Mesothelial cell of epicardium (in vitro differentiated cells): Measurements from ENCODE around the gene ILF2. TPM values are rescaled to one million over a fixed set of nuclear protein-coding genes. Genes with fewer than 3 reads are reported as not detected.

Experiments
- DNase-seq, 2 experiments: peaks; one replicate each; pipeline ENCODE4 v3.0.0; 2021; ENCODE audit warnings: low spot score in 2 of 2; ENCODE audit not compliant: unreplicated experiment in 2 of 2
- H3K27ac Mint-ChIP-seq: 2 replicates; pipeline ENCODE4 v1.8.0; 2021; ENCODE audit warnings: mixed read lengths
- H3K27me3 Mint-ChIP-seq: 2 replicates; pipeline ENCODE4 v1.8.0; 2021; ENCODE audit warnings: low read depth, mixed read lengths
- H3K36me3 Mint-ChIP-seq: 2 replicates; pipeline ENCODE4 v1.8.0; 2021; ENCODE audit warnings: mixed read lengths
- H3K4me1 Mint-ChIP-seq: 2 replicates; pipeline ENCODE4 v1.8.0; 2021; ENCODE audit warnings: mixed read lengths
- H3K4me3 Mint-ChIP-seq: 2 replicates; pipeline ENCODE4 v1.8.0; 2021; ENCODE audit warnings: mild to moderate bottlenecking, moderate library complexity, mixed read lengths
- H3K9me3 Mint-ChIP-seq: 2 replicates; pipeline ENCODE4 v1.8.0; 2021; ENCODE audit warnings: mixed read lengths
- CTCF ChIP-seq: fragments of 200-600 bp; sonication (generic); IDR thresholded peaks from one replicate; pipeline ENCODE4 v1.5.0; 2021; ENCODE audit warnings: antibody characterized with exemption; ENCODE audit not compliant: unreplicated experiment
- total RNA-seq: library from RNA; stranded (reverse); gene quantifications from 3 replicates; pipeline ENCODE4 v1.2.1, GENCODE V29; 2021

ILF2 gene
- total RNA-seq, 1 donor from 2014 or later, result 204 TPM

- Mint-ChIP-seq H3K36me3 (peaks cover 29% of the 10 kb centered on the region), H3K4me1 (peaks cover 16% of the 10 kb centered on the region), H3K27ac (no peak overlapping the region), H3K4me3 (peak overlapping the region; percentile 65), H3K27me3 (no peaks in the 10 kb centered on the region), H3K9me3 (no peaks in the 10 kb centered on the region)
- no peak for TF ChIP-seq CTCF
- no peak for DNase-seq
These were observed 34.5 kb downstream of the ILF2 start for GRCh38 chr1:153636312-153636711.

- Mint-ChIP-seq H3K36me3 (peaks cover 25% of the 10 kb centered on the region), H3K27ac (peak overlapping the region; percentile 78), H3K27me3 (no peaks in the 10 kb centered on the region), H3K4me3 (peak overlapping the region; percentile 65), H3K4me1 (peaks cover 16% of the 10 kb centered on the region), H3K9me3 (no peaks in the 10 kb centered on the region)
- no peak for TF ChIP-seq CTCF
- no peak for DNase-seq
These were observed 34.9 kb downstream of the ILF2 start for GRCh38 chr1:153635872-153636271.

- Mint-ChIP-seq H3K4me1 (peaks cover 21% of the 10 kb centered on the region), H3K9me3 (no peaks in the 10 kb centered on the region), H3K27me3 (no peaks in the 10 kb centered on the region), H3K4me3 (peak within 1 kb of the TSS; percentile 87), H3K36me3 (peaks cover 25% of the 10 kb centered on the region), H3K27ac (peak within 1 kb of the TSS; percentile 100)
- TF ChIP-seq CTCF, result no peak
- DNase-seq, result peak; percentile 89 to 94
These were observed 36.8 kb downstream of the ILF2 start, which contains the start of gene CHTOP for GRCh38 chr1:153633754-153634665. Gene CHTOP (plus strand): TSS chr1:153634066. CDS start chr1:153636589, 2,523 bp downstream.

DNA sequence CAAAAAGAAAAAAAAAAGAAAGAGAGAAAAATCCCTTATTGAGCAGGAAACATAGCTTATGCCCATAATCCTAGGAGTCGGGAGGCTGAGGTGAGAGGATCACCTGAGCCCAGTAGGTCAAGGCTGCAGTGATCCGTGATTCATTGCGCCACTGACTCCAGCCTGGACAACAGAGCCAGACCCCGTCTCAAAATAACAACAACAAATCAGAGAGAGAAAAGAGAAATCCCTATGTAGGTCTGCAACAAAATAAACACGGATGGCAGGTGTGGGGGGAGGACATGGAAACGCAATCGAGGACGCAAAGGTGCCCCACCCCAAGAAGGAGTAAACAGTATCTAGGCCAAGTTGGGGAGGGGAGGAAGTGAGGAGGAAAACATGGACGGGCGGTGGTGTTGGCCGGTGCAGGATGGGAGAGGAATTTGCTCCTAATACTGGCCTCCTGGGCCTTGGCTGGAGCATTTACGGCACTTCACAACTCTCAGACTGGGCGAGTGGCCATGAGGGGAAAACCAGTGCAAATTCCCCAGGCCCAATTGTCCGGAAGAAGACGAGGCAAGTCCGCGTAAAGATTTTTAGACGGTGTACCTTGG lies 37.5 kb downstream of the ILF2 start:
- H3K4me1 Mint-ChIP-seq, result peaks cover 21% of the 10 kb centered on the region
- no peak for TF ChIP-seq CTCF
- H3K27me3 Mint-ChIP-seq, result no peaks in the 10 kb centered on the region
- no peak for DNase-seq
- H3K36me3 Mint-ChIP-seq, result peaks cover 21% of the 10 kb centered on the region
- peak overlapping the region; percentile 87 for H3K4me3 Mint-ChIP-seq
- H3K27ac Mint-ChIP-seq, result peak overlapping the region; percentile 100
- no peaks in the 10 kb centered on the region for H3K9me3 Mint-ChIP-seq

- H3K36me3 Mint-ChIP-seq, result peaks cover 5% of the 10 kb centered on the region
- TF ChIP-seq CTCF, result no peak
- peak overlapping the region; percentile 69 for H3K27ac Mint-ChIP-seq
- peaks cover 28% of the 10 kb centered on the region for H3K4me1 Mint-ChIP-seq
- H3K27me3 Mint-ChIP-seq, result no peaks in the 10 kb centered on the region
- no peaks in the 10 kb centered on the region for H3K9me3 Mint-ChIP-seq
- no peak for DNase-seq
- H3K4me3 Mint-ChIP-seq, result no peak overlapping the region
These were observed 39.5 kb downstream of the ILF2 start for GRCh38 chr1:153631047-153632022.
